HG03520 (cell line): ENCODE measurements around the gene VGLL4.
"Not testable (repeated sequence)": the region's sequence is repeated elsewhere in the genome, so short reads cannot be mapped to it uniquely, and the experiment has no call there.

Experiments
- ATAC-seq: cut with Tn5 transposase; IDR thresholded peaks from one replicate; pipeline ENCODE4 v1.9.1; 2021; ENCODE audit warnings: mild to moderate bottlenecking, moderate library complexity; ENCODE audit not compliant: unreplicated experiment

VGLL4 gene

GRCh38 chr3:11536132-11536935 lies 107.4 kb downstream of the VGLL4 start:
- no peak for ATAC-seq

DNA sequence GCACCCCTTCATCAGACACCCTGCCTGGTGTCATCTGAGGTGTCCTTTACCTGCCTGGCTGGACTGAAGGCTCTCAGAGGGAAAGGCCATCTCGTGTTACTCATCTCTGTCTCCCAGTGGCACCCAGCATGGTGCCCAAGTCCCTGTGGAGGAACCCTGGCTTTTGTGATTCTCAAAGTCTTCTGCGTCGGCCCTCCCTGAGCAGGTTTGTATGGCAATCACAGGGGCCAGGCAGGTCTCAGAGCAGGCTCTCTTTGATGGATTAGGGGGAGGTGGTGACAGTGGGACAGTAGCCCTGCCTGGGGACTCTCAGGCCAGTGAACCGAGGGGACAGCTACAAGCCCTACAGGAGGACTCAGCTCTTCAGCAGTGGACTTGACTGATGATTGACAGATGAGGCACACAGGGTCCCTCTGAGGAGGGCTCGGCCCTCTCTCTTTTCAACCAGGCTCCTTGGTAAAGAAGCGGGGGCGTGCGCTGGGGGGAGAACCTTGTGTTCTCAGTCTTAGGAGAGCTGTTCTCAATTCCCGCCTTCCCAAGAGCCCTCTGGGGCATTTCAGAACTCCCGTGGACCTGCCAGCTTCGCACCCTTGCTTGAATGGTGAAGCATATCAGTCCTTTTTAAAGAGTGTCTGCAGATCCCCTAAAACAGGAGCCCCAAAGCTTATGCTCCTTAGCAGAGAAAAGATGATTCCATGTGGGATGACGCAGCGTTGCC lies 108.3 kb downstream of the VGLL4 start:
- ATAC-seq: no peak

DNA sequence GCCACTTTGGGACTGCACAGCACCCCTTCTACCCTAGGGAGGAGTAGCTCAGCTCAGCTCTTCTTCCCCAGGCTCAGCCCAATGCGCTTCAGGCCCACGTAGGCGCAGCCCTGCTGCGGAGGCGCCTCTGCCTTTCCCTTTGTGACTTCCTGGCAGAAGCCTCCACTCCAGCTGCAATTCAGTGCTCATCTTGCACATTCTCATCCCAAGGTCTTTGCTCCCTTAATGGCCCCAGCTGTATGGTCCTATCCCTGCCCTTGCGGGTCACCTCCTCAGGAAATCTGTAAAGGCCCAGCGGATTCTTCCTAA lies 109.0 kb downstream of the VGLL4 start:
- ATAC-seq: no peak

DNA sequence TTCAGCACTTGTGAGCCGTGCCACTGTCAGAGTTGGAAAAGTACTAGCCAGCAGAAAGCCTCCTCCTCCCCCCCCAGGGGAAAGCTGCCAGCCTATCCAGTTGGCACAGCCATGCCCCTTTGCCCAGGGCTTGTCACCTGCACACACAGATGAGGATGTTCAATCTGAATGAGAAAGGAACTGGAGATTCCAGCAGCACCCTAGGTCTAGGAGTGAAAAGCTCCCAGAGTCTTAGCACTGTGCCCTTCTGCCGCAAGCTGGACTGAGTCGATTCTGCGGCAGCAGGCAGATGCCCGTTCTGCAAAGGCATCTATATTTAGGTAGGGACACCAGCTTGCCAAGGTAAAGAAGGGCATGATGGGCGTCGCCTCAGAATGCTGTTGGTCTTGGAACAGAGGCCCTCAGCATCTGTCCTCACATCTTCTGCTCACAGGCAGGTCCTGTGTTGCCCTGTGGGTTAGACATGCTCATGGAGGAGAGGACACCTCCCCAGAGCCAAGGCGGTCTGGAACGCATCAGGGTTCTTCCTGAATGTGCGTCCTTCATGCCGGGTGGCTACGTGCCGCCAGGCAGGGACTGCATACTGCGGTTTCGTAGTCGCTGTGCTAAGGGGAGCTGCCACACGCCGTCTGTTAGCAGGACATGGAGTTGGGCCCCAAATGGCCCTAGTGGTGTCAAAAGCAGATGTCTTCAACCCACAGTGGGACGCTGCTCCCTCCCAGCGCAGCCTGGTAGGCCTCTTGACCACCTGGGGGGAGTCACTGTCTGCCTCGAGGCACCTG lies 109.5 kb downstream of the VGLL4 start:
- no peak for ATAC-seq

DNA sequence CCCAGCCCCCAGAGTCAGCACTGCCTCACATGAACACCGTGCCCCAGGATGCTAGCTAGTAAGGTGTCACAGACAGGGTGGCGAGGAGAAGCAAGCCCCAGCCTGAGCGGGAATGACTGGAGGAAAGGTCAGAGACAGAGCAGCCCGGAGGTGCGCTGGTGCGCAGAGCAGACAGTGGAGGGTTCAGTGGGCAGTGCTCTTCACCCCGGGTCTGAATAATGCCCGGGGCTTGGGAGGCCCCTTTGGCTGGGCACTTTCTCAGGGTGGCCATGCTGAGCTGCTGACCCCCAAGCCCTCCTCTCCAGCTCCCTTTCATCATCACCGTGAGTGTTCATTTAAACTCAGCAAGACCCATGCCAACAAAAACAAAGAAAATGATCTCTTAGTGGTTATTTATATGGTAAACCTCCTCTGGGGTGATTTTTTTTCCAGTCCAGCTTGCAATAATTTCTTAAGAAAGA lies 110.8 kb downstream of the VGLL4 start:
- no peak for ATAC-seq

- ATAC-seq: no peak
Measured at GRCh38 chr3:11530153-11530721, 113.5 kb downstream of the VGLL4 start.

GRCh38 chr3:11529281-11529680 lies 114.4 kb downstream of the VGLL4 start:
- no peak for ATAC-seq

GRCh38 chr3:11526121-11526520 lies 117.6 kb downstream of the VGLL4 start:
- ATAC-seq: not testable (repeated sequence)

DNA sequence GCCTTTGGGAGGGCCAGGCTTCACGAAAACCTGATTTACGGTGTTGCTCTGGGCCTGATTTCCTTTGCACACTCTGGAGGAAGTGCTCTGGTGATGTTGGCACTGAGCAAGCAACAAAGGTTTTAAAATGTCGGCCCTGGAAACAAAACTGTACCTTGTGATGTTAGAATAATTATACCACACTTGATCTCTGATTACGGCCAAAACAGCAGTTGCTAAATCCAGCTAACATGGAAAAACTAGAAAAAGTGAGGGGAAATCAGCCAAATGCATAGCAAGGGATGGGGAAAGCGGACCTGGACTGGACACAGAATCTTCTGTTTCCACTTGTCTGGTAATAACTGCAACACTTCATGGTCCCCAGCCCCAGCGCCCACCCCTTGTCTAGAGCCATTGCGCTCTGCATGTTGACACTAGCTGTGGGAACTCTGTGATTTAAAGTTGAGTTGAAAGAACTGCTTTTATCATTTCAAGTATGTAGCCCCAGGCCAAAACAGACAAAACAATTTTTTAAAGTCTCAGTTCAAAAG lies 120.1 kb downstream of the VGLL4 start:
- ATAC-seq: no peak

DNA sequence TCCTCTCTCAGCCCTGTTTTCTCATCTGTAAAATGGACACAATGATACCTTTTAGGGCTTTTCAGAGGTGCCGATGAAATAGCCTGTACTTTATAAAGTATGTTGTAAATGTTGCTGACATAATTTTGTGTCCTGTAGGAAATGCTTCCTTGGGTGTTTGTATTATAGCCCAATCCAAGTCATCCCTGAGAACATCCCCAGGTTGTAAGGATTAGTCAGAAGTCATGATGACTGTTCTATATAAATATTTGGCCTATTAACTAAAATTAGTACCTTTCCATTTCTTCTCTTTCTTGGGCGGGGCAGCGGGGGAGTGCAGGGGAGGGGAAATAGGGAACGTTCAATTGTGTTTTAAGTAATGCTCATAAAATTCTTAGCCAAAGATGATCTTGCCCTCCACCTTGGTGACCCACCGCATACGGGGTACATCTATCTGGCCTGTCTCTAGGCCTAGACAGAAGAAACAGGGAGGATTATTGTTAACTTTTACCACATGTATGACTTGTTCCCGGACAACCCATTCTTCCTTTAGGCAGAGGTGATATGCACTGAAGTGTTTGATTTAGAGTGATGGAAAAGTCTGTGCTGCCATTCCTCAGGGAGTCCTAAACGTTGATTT lies 120.7 kb downstream of the VGLL4 start:
- no peak for ATAC-seq

GRCh38 chr3:11522398-11522715 lies 121.4 kb downstream of the VGLL4 start:
- no peak for ATAC-seq

- no peak for ATAC-seq
Measured at GRCh38 chr3:11521167-11521566, 122.5 kb downstream of the VGLL4 start.

DNA sequence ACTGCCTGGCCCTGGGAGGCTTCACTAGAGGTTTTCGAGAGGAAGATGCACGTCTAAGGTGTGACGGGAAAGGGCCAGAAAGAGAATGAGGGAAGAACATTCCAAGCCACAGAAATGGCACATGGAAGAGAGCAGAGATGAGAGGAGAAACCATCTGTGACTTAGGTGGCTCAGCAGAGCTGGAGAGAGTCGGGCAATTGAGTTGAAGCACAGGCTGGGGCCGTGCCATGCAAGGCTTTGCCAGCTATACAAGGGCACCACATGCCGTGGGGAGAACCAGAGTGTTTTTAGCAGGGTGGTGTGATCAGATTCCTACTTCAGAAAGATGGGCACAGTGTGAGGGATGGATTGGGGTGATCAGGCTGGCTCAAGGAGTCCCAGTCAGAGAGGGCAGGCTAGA lies 126.1 kb downstream of the VGLL4 start:
- no peak for ATAC-seq

- no peak for ATAC-seq
Measured at GRCh38 chr3:11514191-11514821, 129.4 kb downstream of the VGLL4 start.

- no peak for ATAC-seq
Measured at GRCh38 chr3:11513817-11514135, 129.9 kb downstream of the VGLL4 start.

- ATAC-seq: not testable (repeated sequence)
Measured at GRCh38 chr3:11513125-11513816, 130.4 kb downstream of the VGLL4 start.

GRCh38 chr3:11511606-11512005 lies 132.1 kb downstream of the VGLL4 start:
- not testable (repeated sequence) for ATAC-seq

- ATAC-seq: no peak
Measured at GRCh38 chr3:11510356-11510755, 133.4 kb downstream of the VGLL4 start.

DNA sequence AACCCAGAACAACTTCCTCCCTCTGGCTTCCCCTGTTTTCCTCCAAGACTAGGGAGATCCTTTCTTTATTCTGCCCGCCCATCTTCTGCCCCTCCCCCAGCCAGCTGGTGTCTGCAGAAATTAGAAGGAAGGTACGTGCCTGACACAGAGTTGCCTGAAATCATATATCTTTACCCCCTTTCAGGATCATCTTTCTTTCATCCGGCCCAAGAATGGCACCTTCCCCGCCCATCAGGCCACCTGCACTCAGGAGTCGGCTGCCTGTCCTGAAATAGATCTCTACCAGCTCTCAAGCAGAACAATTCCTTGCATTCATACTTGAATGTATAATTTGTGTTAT lies 133.7 kb downstream of the VGLL4 start:
- no peak for ATAC-seq
